NCI-H2227 (cell line): Measurements from ENCODE around the gene LYPLA2.
"Not testable (repeated sequence)": the region's sequence is repeated elsewhere in the genome, so short reads cannot be mapped to it uniquely, and the experiment has no call there.

Experiments used
- DNase-seq: peaks from one replicate; lab custom pipeline; 2025; ENCODE audit not compliant: unreplicated experiment; lab: John Stamatoyannopoulos, UW

LYPLA2 gene

DNA sequence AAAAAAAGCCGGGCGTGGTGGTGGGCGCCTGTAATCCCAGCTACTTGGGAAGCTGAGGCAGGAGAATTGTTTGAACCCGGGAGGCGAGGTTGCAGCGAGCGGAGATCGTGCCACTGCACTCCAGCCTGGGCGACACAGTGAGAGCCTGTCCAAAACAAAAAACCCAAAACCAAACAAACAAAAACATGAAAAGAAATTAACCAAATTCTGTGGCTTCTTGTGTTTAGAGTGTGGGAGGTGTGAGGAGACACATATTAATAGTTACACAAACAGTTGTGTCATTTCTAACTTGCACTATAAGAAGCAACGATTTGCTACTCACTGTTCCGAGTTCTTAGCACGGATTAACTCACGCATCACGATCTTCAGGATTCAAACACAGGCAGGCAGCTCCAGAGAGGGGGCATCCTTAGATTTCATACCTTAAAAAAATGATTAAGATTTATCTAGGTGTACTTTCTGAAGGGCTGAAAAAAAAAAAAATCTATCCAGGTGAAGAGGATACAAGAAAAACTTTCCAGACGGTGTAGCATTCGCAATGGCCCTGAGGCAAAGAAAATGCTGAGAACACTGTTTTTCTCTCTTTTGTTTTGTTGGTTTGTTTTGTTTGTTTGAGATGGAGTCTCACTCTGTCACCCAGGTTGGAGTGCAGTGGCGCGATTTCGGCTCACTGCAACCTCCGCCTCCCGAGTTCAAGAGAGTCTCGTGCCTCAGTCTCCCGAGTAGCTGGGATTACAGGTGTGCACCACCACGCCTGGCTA is 35.0 kb downstream of the LYPLA2 start:
- DNase-seq, result no peak

DNA sequence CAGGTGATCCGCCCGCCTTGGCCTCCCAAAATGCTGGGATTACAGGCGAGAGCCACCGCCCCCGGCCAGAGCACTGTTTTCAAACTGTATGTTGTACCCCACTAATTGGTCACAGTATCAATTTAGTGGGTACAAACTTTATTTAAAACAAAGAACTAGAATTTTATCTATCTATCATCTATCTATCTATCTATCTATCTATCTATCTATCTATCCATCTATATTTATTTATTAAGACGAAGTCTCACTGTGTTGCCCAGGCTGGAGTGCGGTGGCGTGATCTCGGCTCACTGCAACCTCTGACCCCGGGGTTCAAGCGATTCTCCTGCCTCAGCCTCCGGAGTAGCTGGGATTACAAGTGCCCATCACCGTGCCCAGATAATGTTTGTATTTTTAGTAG is 35.6 kb downstream of the LYPLA2 start:
- not testable (repeated sequence) for DNase-seq

DNA sequence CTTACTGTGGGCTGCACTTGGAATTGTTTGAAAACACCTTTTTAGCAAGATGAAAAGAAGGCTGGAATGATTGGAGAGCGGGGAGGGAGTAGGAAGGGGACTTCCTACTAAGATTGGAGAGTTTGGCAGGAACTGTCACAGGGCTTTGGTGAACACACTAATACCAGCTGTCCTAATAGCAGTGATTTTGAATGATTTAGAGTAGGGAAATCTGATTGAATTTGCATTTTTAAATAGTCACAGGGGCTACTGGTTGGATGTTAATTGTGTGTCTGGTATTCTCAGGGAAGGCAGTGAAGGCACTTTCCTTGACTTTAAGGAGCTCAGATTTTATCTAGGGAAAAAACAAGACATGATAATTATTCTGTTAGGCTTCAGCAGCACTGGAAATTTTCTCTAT is 36.8 kb downstream of the LYPLA2 start:
- no peak for DNase-seq

DNA sequence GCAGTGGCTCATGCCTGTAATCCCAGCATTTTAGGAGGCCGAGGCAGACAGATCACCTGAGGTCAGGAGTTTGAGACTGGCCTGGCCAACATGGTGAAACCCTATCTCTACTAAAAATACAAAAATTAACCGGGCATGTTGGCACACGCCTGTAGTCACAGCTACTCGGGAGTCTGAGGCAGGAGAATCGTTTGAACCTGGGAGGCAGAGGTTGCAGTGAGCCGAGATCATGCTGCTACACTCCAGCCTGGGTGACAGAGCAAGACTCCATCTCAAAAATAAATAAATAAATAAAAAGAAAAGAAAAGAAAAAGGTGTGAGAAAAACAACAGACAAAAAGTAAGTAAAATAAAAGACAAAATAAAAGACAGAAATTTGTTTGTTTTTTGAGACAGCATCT is 43.2 kb downstream of the LYPLA2 start:
- DNase-seq, result not testable (repeated sequence)

DNA sequence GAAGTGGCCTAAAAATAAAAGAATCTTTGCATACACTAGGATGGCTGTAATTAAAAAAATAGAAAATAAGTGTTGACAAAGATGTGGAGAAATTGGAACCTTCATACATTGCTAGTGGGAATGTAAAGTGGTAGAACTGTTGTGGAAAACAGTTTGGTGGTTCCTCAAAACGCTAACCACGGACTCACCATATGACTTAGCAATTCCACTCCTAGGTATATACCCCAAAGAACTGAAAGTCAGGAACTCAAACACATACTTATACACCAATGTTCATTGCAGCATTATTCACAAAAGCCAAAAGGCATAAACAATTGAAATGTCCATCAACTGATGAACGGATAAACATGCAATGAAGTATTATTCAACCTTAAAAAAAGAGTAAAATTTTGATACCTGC is 45.1 kb downstream of the LYPLA2 start:
- DNase-seq, result no peak

DNA sequence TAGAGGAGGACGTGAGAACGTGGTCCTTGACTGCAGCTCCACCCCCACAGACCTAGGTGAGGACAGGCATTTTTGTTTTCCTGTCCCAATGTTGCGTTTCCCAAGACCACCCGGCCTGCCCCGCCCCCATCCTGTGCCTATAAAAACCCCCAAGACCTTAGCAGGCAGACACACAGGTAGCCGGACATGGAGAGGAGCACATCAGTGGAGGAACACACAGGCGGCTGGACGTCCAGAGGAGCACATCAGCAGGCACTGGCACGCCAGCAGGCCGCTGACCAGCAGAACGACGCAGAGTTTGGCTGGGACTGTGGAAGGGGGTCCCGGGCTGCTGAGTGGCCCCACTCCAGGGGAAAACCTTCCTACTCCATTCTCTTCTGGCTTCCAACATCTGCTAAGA is 47.0 kb downstream of the LYPLA2 start:
- DNase-seq, result no peak

DNA sequence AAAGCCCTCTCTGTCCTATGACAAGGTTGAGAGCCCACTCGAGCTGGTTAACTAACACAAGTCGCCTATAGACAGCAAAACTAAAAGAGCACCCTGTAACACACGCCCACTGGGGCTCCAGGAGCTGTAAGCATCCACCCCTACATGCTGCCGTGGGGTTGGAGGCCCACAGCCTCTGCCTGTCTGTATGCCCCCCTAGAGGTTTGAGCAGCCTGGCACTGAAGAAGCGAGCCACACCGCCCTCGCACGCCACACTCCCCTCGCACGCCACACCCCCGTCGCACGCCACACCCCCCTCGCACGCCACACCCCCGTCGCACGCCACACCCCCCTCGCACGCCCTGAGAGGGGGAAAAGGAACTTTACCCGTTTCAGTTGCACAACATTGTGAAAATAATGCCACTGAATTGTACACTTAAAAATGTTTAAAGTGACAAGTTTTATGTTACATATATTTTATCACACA is 47.5 kb downstream of the LYPLA2 start:
- peak; percentile 72 for DNase-seq

DNA sequence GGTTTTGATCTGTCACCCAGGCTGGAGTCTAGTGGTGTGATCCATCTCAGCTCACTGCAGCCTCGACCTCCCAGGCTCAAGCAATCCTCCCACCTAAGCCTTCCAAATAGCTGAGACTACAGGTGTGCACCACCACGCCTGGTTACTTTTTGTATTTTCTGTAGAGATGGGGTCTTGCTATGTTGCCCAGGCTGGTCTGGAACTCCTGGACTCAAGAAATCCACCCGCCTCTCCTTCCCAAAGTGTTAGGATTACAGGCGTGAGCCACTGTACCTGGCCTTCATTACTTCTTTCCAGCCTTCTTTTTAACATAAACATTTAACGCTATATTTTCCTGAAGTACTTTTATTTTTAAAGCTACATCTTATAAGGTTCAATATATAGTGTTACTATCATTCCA is 52.7 kb downstream of the LYPLA2 start:
- DNase-seq, result no peak
